Raji (cell line): ENCODE measurements around the gene HECW1.

ENCODE experiments used
- POLR2A ChIP-seq: IDR thresholded peaks from 2 replicates; pipeline ENCODE4 v1.6.1; 2011; ENCODE audit warnings: low read depth, low read length, control low read depth; ENCODE audit not compliant: insufficient read depth

Gene HECW1

DNA sequence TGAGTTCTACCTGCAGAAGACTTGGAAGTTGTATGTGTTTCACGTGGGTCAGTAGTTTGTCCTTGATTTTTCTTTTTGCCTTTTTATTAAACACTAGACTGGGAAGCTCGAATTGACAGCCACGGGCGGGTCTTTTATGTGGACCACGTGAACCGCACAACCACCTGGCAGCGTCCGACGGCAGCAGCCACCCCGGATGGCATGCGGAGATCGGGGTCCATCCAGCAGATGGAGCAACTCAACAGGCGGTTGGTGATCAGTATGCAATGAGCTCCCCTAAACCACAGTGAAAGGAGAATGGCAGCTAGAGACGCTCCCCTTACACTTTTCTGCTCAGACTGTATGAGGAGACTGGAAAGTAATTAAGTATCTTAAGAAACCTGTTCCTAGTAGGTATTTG lies 343.8 kb downstream of the HECW1 start:
- no peak for TF ChIP-seq POLR2A

GRCh38 chr7:43458330-43459018 lies 346.0 kb downstream of the HECW1 start:
- no peak for TF ChIP-seq POLR2A

GRCh38 chr7:43459019-43459337 lies 346.5 kb downstream of the HECW1 start:
- no peak for TF ChIP-seq POLR2A

DNA sequence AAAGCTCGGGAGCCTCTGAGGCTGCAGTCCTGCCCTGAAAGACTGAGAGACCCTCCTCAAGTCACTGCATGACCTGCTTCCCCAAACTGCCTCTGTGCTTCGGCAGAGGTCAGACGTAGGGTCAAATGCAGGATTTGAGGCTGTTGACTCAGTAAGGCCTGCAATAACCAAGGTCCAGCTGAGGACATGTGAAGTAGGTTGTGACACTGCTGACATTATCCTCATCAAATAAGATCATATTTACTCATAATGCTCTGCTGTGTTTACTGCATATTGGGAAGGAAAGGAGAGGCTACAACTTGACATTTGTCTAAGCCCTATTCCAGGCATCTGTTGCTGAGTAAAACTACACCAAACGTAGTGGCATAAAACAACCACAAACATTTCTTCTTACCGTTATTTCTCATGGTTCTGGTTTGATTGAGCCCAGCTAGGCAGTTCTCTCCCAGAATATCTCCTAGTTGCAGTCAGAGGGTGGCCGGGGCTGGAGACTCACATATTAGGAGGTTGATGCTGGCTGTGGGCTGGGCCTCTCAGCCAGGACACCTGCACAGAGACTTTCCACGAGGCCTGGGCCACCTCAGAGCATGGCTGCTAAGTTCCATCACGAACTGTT lies 348.4 kb downstream of the HECW1 start:
- TF ChIP-seq POLR2A = no peak

GRCh38 chr7:43461349-43462024 lies 349.0 kb downstream of the HECW1 start:
- TF ChIP-seq POLR2A = no peak

DNA sequence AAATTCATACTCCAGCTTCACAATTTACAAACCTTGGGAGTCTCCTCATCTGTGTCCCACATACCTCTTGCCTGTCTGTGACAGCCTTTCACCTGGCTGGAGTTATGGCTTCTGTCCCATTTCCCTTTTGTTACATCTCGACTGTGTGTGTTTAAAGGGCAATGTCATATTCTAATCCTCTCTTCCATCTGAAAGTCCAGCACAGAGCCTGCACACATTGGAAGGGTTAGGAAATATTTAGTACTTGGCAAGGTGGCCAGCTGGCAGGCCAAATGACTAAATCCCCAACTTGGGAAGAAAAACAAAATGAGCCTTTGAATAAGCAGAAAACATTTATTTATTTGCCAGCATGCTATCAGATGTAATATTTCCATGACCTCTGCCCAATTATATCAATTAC lies 350.4 kb downstream of the HECW1 start:
- TF ChIP-seq POLR2A = no peak

- no peak for TF ChIP-seq POLR2A
These were observed 351.0 kb downstream of the HECW1 start for GRCh38 chr7:43463401-43463980.

- no peak for TF ChIP-seq POLR2A
These were observed 353.4 kb downstream of the HECW1 start for GRCh38 chr7:43465581-43466554.

GRCh38 chr7:43467406-43467805 lies 355.0 kb downstream of the HECW1 start:
- no peak for TF ChIP-seq POLR2A

DNA sequence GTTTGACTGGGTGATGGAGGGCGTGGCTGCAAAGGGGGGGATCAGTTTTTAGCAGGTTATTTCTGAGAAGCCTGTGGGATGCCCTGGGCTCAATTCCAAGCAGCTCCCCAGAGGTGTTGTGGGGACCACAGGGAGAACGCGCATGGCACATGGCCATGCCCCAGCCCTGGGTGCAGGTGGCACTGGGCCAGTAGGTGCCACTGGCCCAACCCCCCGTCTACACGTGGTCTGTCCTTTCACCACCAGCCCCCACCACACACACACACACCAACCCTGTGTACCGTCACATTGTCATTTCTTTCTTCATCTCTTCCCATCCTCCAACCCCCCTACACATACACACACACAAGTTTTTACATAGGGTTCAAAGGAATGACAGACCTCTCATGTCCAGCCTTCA lies 355.4 kb downstream of the HECW1 start:
- TF ChIP-seq POLR2A = no peak

DNA sequence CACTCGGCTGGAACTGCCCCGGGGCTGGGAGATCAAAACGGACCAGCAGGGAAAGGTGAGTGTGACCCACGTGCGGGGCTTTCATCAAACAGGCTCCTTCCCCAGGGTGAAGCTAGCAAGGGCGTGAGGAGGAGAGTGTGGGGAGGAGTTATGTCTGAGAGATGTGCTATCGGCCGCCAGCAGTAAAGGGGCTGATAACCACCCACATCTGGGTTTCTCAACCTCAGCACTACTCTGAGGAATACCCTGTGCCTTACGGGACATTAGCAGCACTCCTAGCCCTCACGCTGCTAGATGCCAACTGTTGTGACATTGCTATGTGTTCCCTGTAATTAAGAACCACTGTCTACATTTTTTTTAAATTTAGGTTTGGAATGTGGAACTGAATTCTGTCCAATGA lies 356.6 kb downstream of the HECW1 start:
- TF ChIP-seq POLR2A = no peak

DNA sequence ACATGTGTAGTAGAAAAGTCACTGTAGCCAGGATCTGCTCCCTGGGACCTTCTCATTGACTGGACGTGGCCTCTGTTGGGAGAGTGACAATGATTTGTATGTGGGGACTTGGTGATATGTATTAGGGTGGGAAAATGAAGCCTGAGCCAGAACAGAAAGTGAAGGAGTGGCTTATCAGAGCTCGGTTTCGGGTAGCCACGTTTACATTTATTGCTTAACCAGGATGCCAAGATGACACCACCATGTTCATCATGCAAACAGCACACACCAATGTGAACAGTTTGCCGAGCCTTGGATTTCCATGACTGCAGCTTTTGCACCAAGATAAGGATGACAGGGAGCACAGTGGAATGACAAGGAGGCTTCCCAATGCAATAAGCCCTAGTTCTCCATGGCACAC lies 357.7 kb downstream of the HECW1 start:
- TF ChIP-seq POLR2A = no peak

- no peak for TF ChIP-seq POLR2A
These were observed 363.5 kb downstream of the HECW1 start for GRCh38 chr7:43475983-43476382.

GRCh38 chr7:43476896-43477295 lies 364.4 kb downstream of the HECW1 start:
- TF ChIP-seq POLR2A = no peak

DNA sequence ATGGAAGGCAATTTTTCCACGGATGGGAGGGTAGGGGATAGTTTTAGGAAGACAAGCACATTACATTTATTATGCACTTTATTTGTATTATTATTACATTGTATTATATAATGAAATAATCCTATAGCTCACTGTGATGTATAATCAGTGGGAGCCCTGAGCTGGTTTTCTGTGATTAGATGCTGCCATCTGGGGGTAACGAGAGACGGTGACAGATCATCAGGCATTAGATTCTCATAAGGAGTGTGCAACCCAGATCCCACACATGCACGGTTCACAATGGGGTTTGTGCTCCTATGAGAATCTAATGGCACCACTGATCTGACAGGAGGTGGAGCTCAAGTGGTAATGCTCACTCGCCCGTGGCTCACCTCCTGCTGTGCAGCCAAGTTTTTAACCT lies 366.6 kb downstream of the HECW1 start:
- TF ChIP-seq POLR2A = no peak
